Smooth muscle cell (in vitro differentiated cells): ENCODE results near the gene GOLGA6D. TPM values are rescaled to one million over a fixed set of nuclear protein-coding genes. Genes with fewer than 3 reads are reported as not detected.
"Not testable (repeated sequence)": the region's sequence is repeated elsewhere in the genome, so short reads cannot be mapped to it uniquely, and the experiment has no call there.

Experiments used
- DNase-seq: peaks from one replicate; lab custom pipeline; 2025; ENCODE audit not compliant: unreplicated experiment; lab: John Stamatoyannopoulos, UW
- H2AFZ ChIP-seq: fragments of 200-600 bp; sonication (generic); 2 replicates; pipeline ENCODE4 v1.6.0; 2016; ENCODE audit warnings: antibody characterized with exemption, low read depth, mild to moderate bottlenecking
- H3F3A ChIP-seq: fragments of 200-600 bp; sonication (generic); 2 replicates; pipeline ENCODE4 v1.6.0; 2017; ENCODE audit warnings: antibody characterized with exemption, low read depth
- H3K27ac ChIP-seq: fragments of 200-600 bp; sonication (generic); 2 replicates; pipeline ENCODE4 v1.5.1; 2016; ENCODE audit warnings: low read depth, mild to moderate bottlenecking
- H3K27me3 ChIP-seq: fragments of 200-600 bp; sonication (generic); 2 replicates; pipeline ENCODE4 v1.6.1; 2016; ENCODE audit warnings: low read depth, mild to moderate bottlenecking
- H3K36me3 ChIP-seq: fragments of 200-600 bp; sonication (generic); 2 replicates; pipeline ENCODE4 v1.5.1; 2016; ENCODE audit warnings: low read depth
- H3K4me1 ChIP-seq: fragments of 200-600 bp; sonication (generic); 2 replicates; pipeline ENCODE4 v1.5.1; 2016; ENCODE audit warnings: low read depth
- H3K4me2 ChIP-seq: fragments of 200-600 bp; sonication (generic); 2 replicates; pipeline ENCODE4 v1.6.0; 2016; ENCODE audit warnings: mild to moderate bottlenecking
- H3K4me3 ChIP-seq: fragments of 200-600 bp; sonication (generic); 2 replicates; pipeline ENCODE4 v1.5.1; 2016; ENCODE audit warnings: mild to moderate bottlenecking
- H3K79me2 ChIP-seq: fragments of 200-600 bp; sonication (generic); 2 replicates; pipeline ENCODE4 v1.6.0; 2016; ENCODE audit warnings: low read depth, mild to moderate bottlenecking
- H3K9ac ChIP-seq: fragments of 200-600 bp; sonication (generic); 2 replicates; pipeline ENCODE4 v1.6.0; 2016; ENCODE audit warnings: low read depth
- H3K9me3 ChIP-seq: fragments of 200-600 bp; sonication (generic); replicated peaks from 2 replicates; pipeline ENCODE4 v1.5.1; 2016; ENCODE audit warnings: low read depth
- H4K20me1 ChIP-seq: fragments of 200-600 bp; sonication (generic); 2 replicates; pipeline ENCODE4 v1.6.0; 2016; ENCODE audit warnings: low read depth
- CTCF ChIP-seq: fragments of 200-600 bp; sonication (generic); IDR thresholded peaks from 2 replicates; pipeline ENCODE4 v1.5.1; 2017; ENCODE audit warnings: borderline replicate concordance, mild to moderate bottlenecking, antibody characterized with exemption; ENCODE audit not compliant: insufficient read depth, poor library complexity, severe bottlenecking
- WGBS: methylation state at CpG from one replicate; pipeline ENCODE4 v1.1.7; 2016; ENCODE audit warnings: low lambda C conversion rate; 5-methylcytosine and 5-hydroxymethylcytosine counted together
- polyA plus RNA-seq: library from polyadenylated mRNA; unstranded; fragments of >200 nt; fragmentation: Nextera tagmentation; extraction: Ambion mirVana; gene quantifications from 2 replicates; pipeline ENCODE4 v1.2.1, GENCODE V29; 2016
- total RNA-seq: library from RNA; depleted of rRNA; stranded (reverse); fragments of >200 nt; gene quantifications from 2 replicates; pipeline ENCODE4 v1.2.3, GENCODE V29; 2014

Gene GOLGA6D
- total and polyA plus RNA-seq, 2 experiments from 2014 or later, result 0.22 TPM; not detected in 1

- no peak for DNase-seq
- H3F3A ChIP-seq, result no peaks in the 10 kb centered on the region
- no peak overlapping the region for H2AFZ ChIP-seq
- H3K9me3 ChIP-seq, result no peaks in the 10 kb centered on the region
- no peak overlapping the region for H3K4me3 ChIP-seq
- H3K4me2 ChIP-seq, result no peak overlapping the region
- H3K27ac ChIP-seq, result no peak overlapping the region
- WGBS, result 90% methylated on average over 11 of the region's 11 CpGs
- TF ChIP-seq CTCF, result no peak
- no peaks in the 10 kb centered on the region for H3K79me2 ChIP-seq
- H3K27me3 ChIP-seq, result peaks cover 6% of the 10 kb centered on the region
- no peak overlapping the region for H3K9ac ChIP-seq
- H3K36me3 ChIP-seq, result no peaks in the 10 kb centered on the region
- H3K4me1 ChIP-seq, result no peaks in the 10 kb centered on the region
- H4K20me1 ChIP-seq, result no peaks in the 10 kb centered on the region
Observed at GRCh38 chr15:75235760-75236729, 46.6 kb upstream of the GOLGA6D start.

- no peaks in the 10 kb centered on the region for H3K36me3 ChIP-seq
- TF ChIP-seq CTCF, result no peak
- H3K4me3 ChIP-seq, result no peak overlapping the region
- 87% methylated on average over 11 of the region's 11 CpGs for WGBS
- H3K9ac ChIP-seq, result no peak overlapping the region
- H3K27me3 ChIP-seq, result peaks cover 6% of the 10 kb centered on the region
- H3F3A ChIP-seq, result no peaks in the 10 kb centered on the region
- no peaks in the 10 kb centered on the region for H3K4me1 ChIP-seq
- H3K79me2 ChIP-seq, result no peaks in the 10 kb centered on the region
- no peak overlapping the region for H2AFZ ChIP-seq
- no peak overlapping the region for H3K4me2 ChIP-seq
- H4K20me1 ChIP-seq, result no peaks in the 10 kb centered on the region
- H3K27ac ChIP-seq, result no peak overlapping the region
- H3K9me3 ChIP-seq, result no peaks in the 10 kb centered on the region
- DNase-seq, result no peak
Observed at GRCh38 chr15:75237316-75237982, 45.2 kb upstream of the GOLGA6D start.

- H3K27ac ChIP-seq, result no peak overlapping the region
- no peak overlapping the region for H3K4me2 ChIP-seq
- H4K20me1 ChIP-seq, result no peaks in the 10 kb centered on the region
- no peaks in the 10 kb centered on the region for H3K79me2 ChIP-seq
- no peaks in the 10 kb centered on the region for H3F3A ChIP-seq
- TF ChIP-seq CTCF, result no peak
- no peak overlapping the region for H2AFZ ChIP-seq
- H3K4me1 ChIP-seq, result no peaks in the 10 kb centered on the region
- no peak for DNase-seq
- H3K27me3 ChIP-seq, result peaks cover 1% of the 10 kb centered on the region
- H3K9me3 ChIP-seq, result no peaks in the 10 kb centered on the region
- H3K36me3 ChIP-seq, result no peaks in the 10 kb centered on the region
- no peak overlapping the region for H3K4me3 ChIP-seq
- 92% methylated on average over 5 of the region's 5 CpGs for WGBS
- H3K9ac ChIP-seq, result no peak overlapping the region
Observed at GRCh38 chr15:75238150-75238549, 44.5 kb upstream of the GOLGA6D start.

- H3K4me1 ChIP-seq, H3K9ac ChIP-seq, H3F3A ChIP-seq, H3K79me2 ChIP-seq, DNase-seq, H3K4me2 ChIP-seq, H3K36me3 ChIP-seq, H3K4me3 ChIP-seq, H3K27ac ChIP-seq, H4K20me1 ChIP-seq, H2AFZ ChIP-seq, H3K9me3 ChIP-seq: not testable (repeated sequence)
- peaks cover 23% of the 10 kb centered on the region for H3K27me3 ChIP-seq
- WGBS, result 100% methylated on average over 1 of the region's 1 CpG
Observed at GRCh38 chr15:75245741-75246140, 36.9 kb upstream of the GOLGA6D start.

GRCh38 chr15:75248991-75249390 lies 33.6 kb upstream of the GOLGA6D start:
- H3K9me3 ChIP-seq, H3K4me3 ChIP-seq, DNase-seq, H2AFZ ChIP-seq, H3K36me3 ChIP-seq, H3K27ac ChIP-seq, H3K79me2 ChIP-seq, H3K4me2 ChIP-seq, H3K4me1 ChIP-seq, H4K20me1 ChIP-seq, H3K9ac ChIP-seq, H3F3A ChIP-seq: not testable (repeated sequence)
- peaks cover 30% of the 10 kb centered on the region for H3K27me3 ChIP-seq
- 84% methylated on average over 6 of the region's 6 CpGs for WGBS
